ENCODE results near the gene NKX3-2.

- TF ChIP-seq CTCF (IDR thresholded peaks at IDR 0.05 in 8 of 11, conservative IDR thresholded peaks at IDR 0.05 in 3 of 11) (no peak), POLR2A (IDR thresholded peaks at IDR 0.05) (no peak), POLR2AphosphoS5 (IDR thresholded peaks at IDR 0.05) (no peak)
Measured at GRCh38 chr4:13521047-13521446, 23.3 kb downstream of the NKX3-2 start.
